T-helper 17 cell (primary cell): ENCODE results near the gene CEP170B. TPM values are rescaled to one million over a fixed set of nuclear protein-coding genes. Genes with fewer than 3 reads are reported as not detected.

ENCODE experiments used
- total RNA-seq, 4 donors: library from RNA in 2 of 4; stranded (reverse) in 2 of 4; gene quantifications; one replicate each; pipeline ENCODE4 v1.2.3 and lab custom pipeline; 2022 to 2026

Gene CEP170B
- total RNA-seq, 2 donors from 2014 or later, result 7.0 to 7.7 TPM

Other genes starting within 250 kb of the CEP170B start
- gene INF2, start 175.7 kb upstream of the CEP170B start, total RNA-seq, result 10 to 100 TPM; 61.0 to 76.1 TPM
- gene ADSS1, start 141.0 kb upstream of the CEP170B start, total RNA-seq, result 1 to 10 TPM; 2.4 to 2.9 TPM
- 10 to 100 TPM; 76.2 to 85.7 TPM for gene SIVA1, start 112.1 kb upstream of the CEP170B start, total RNA-seq
- gene AKT1, start 69.5 kb upstream of the CEP170B start, total RNA-seq, result 10 to 100 TPM; 72.4 to 77.2 TPM
- gene ZBTB42, start 64.2 kb upstream of the CEP170B start, total RNA-seq, result 1 to 10 TPM; 2.7 to 3.3 TPM
- gene PLD4, start 59.6 kb downstream of the CEP170B start, total RNA-seq, result 1 to 10 TPM; 1.1 to 4.0 TPM
- gene AHNAK2, start 113.1 kb downstream of the CEP170B start, total RNA-seq, result not detected
- gene CLBA1, start 120.5 kb downstream of the CEP170B start, total RNA-seq, result 1 to 10 TPM; 1.6 to 4.4 TPM
- gene CDCA4, start 155.8 kb downstream of the CEP170B start, total RNA-seq, result 10 to 100 TPM; 16.1 to 18.4 TPM
- gene GPR132, start 200.2 kb downstream of the CEP170B start, total RNA-seq, result 10 to 100 TPM; 43.4 to 47.1 TPM